HUDEP-2 (cell line): ENCODE results near the gene BCDIN3D.

Experiments used
- DNase-seq, 76 experiments: peaks; one replicate each; lab custom pipeline; 2025; ENCODE audit not compliant: unreplicated experiment in 76 of 76; lab: John Stamatoyannopoulos, UW

BCDIN3D gene

GRCh38 chr12:49824416-49824815 is 18.5 kb downstream of the BCDIN3D start:
- DNase-seq: no peak

GRCh38 chr12:49823951-49824350 is 19.0 kb downstream of the BCDIN3D start:
- no peak for DNase-seq

- no peak for DNase-seq
Observed at GRCh38 chr12:49823350-49823749, 19.6 kb downstream of the BCDIN3D start.

- DNase-seq: peak in 1 of 76 experiments; percentile 10
Observed at GRCh38 chr12:49821373-49822287, 21.3 kb downstream of the BCDIN3D start.

- no peak for DNase-seq
Observed at GRCh38 chr12:49819786-49820185, 23.1 kb downstream of the BCDIN3D start.

- no peak for DNase-seq
Observed at GRCh38 chr12:49818241-49818895, 24.5 kb downstream of the BCDIN3D start.

GRCh38 chr12:49813131-49813530 is 29.8 kb downstream of the BCDIN3D start:
- no peak for DNase-seq

- DNase-seq: no peak
Observed at GRCh38 chr12:49811961-49812401, 30.9 kb downstream of the BCDIN3D start.

- no peak for DNase-seq
Observed at GRCh38 chr12:49811136-49811535, 31.8 kb downstream of the BCDIN3D start.

- no peak for DNase-seq
Observed at GRCh38 chr12:49809906-49810389, 33.0 kb downstream of the BCDIN3D start.

- DNase-seq: no peak
Observed at GRCh38 chr12:49809381-49809905, 33.5 kb downstream of the BCDIN3D start.

- no peak for DNase-seq
Observed at GRCh38 chr12:49808686-49809380, 34.1 kb downstream of the BCDIN3D start.

- DNase-seq: no peak
Observed at GRCh38 chr12:49807991-49808580, 34.8 kb downstream of the BCDIN3D start.

GRCh38 chr12:49806877-49807276 is 36.0 kb downstream of the BCDIN3D start:
- DNase-seq: no peak

GRCh38 chr12:49806321-49806813 is 36.5 kb downstream of the BCDIN3D start:
- DNase-seq: no peak

- DNase-seq: no peak
Observed at GRCh38 chr12:49805409-49805808, 37.5 kb downstream of the BCDIN3D start.

GRCh38 chr12:49804821-49805220 is 38.1 kb downstream of the BCDIN3D start:
- DNase-seq: no peak

- DNase-seq: no peak
Observed at GRCh38 chr12:49803693-49804450, 39.0 kb downstream of the BCDIN3D start.
